HCT116 (cell line): ENCODE measurements around the gene FASN. TPM values are rescaled to one million over a fixed set of nuclear protein-coding genes. Genes with fewer than 3 reads are reported as not detected.
A peak's percentile ranks its signal among the peaks of the same experiment; 100 is the strongest.

Source experiments
- ATAC-seq: fragments of 200-7000 bp; cut with Tn5 transposase; 2 replicates; pipeline ENCODE4 v1.9.1; 2020; ENCODE audit warnings: mild to moderate bottlenecking, moderate library complexity
- BruUV-seq: library from RNA; stranded (reverse); fragments of 400-500 nt; replicated peaks from 2 replicates; lab custom pipeline; 2021; lab: Mats Ljungman, UMichigan
- CTCF ChIA-PET: fragments of 300-600 bp; sonication (Branson Sonifier 250); formaldehyde crosslinking; loops from one replicate; lab custom pipeline; 2021; ENCODE audit warnings: antibody characterized with exemption; lab: Charles Lee
- POLR2A ChIA-PET: fragments of 300-600, 350-600 bp; sonication (Branson Sonifier 250); formaldehyde crosslinking; loops from one replicate; lab custom pipeline; 2021; ENCODE audit warnings: antibody characterized with exemption; lab: Charles Lee
- RAD21 ChIA-PET, 2 experiments: fragments of 300-600 bp; sonication (Branson Sonifier 250); formaldehyde crosslinking; loops; one replicate each; lab custom pipeline; 2023; ENCODE audit warnings: low total read pairs in 2 of 2; ENCODE audit not compliant: uncharacterized antibody in 2 of 2, unreplicated experiment in 2 of 2, low non-redundant PET in 1 of 2; lab: Charles Lee
- DNase-seq: peaks from one replicate; pipeline ENCODE4 v3.0.0-alpha.2; 2010; ENCODE audit warnings: low read depth, low spot score
- H2AFZ ChIP-seq: fragments of 200-600 bp; shearing (Covaris generic), sonication (generic); 2 replicates; pipeline ENCODE4 v1.6.1; 2017; ENCODE audit warnings: low read depth, mixed run types, mixed read lengths, antibody characterized with exemption, low read length; ENCODE audit not compliant: poor library complexity, severe bottlenecking
- H3K27ac ChIP-seq: 2 replicates; pipeline ENCODE4 v1.5.1; 2012; ENCODE audit warnings: low read depth, low read length
- H3K27me3 ChIP-seq: fragments of 200-600 bp; sonication (generic); 2 replicates; pipeline ENCODE4 v1.6.1; 2016; ENCODE audit warnings: mixed run types, low read length, mixed read lengths; ENCODE audit not compliant: insufficient read depth
- H3K36me3 ChIP-seq, 2 experiments: fragments of 200-500 bp in 1 of 2; fragments of 200-600 bp in 1 of 2; sonication (Bioruptor generic) in 1 of 2; sonication (generic) in 1 of 2; 2 replicates each; pipeline versions ENCODE4 v1.5.1 to v1.6.1; 2014 to 2016; ENCODE audit warnings: low read length in 2 of 2, inconsistent platforms in 1 of 2, mixed read lengths in 1 of 2, mixed run types in 1 of 2; ENCODE audit not compliant: insufficient read depth in 2 of 2, control insufficient read depth in 1 of 2
- H3K4me1 ChIP-seq, 2 experiments: fragments of 200-600 bp in 1 of 2; sonication (generic) in 1 of 2; 2 replicates each; pipeline versions ENCODE4 v1.5.1 to v1.6.1; 2012 to 2017; ENCODE audit warnings: low read length in 2 of 2, inconsistent platforms in 1 of 2, mild to moderate bottlenecking in 1 of 2, mixed read lengths in 1 of 2, mixed run types in 1 of 2, moderate library complexity in 1 of 2; ENCODE audit not compliant: insufficient read depth in 2 of 2, control insufficient read depth in 1 of 2
- H3K4me2 ChIP-seq: fragments of 200-600 bp; sonication (generic); 2 replicates; pipeline ENCODE4 v1.6.1; 2017; ENCODE audit warnings: mixed run types, low read length, mixed read lengths
- H3K4me3 ChIP-seq, 2 experiments: fragments of 200-600 bp in 1 of 2; sonication (generic) in 1 of 2; replicated peaks in 1 of 2; 2 replicates each; pipeline ENCODE4 v1.5.1; 2011 to 2016; ENCODE audit warnings: low read length in 2 of 2, control low read depth in 1 of 2, low read depth in 1 of 2, mild to moderate bottlenecking in 1 of 2, mixed read lengths in 1 of 2, mixed run types in 1 of 2
- H3K79me2 ChIP-seq: fragments of 200-600 bp; sonication (generic); 2 replicates; pipeline ENCODE4 v1.6.1; 2017; ENCODE audit warnings: mild to moderate bottlenecking, mixed run types, low read length, moderate library complexity, mixed read lengths; ENCODE audit not compliant: insufficient read depth
- H3K9ac ChIP-seq: fragments of 200-600 bp; sonication (generic); 2 replicates; pipeline ENCODE4 v1.6.1; 2016; ENCODE audit warnings: low read length, mixed read lengths
- H3K9me2 ChIP-seq: fragments of 200-600 bp; sonication (generic), shearing (Covaris generic); 2 replicates; pipeline ENCODE4 v1.6.1; 2017; ENCODE audit warnings: mixed run types, mild to moderate bottlenecking, moderate library complexity; ENCODE audit not compliant: insufficient read depth
- H3K9me3 ChIP-seq, 2 experiments: fragments of 200-500 bp in 1 of 2; fragments of 200-600 bp in 1 of 2; sonication (Bioruptor generic) in 1 of 2; sonication (generic) in 1 of 2; 2 replicates each; pipeline ENCODE4 v1.6.1; 2014 to 2017; ENCODE audit warnings: low read length in 2 of 2, mixed read lengths in 2 of 2, inconsistent platforms in 1 of 2, low read depth in 1 of 2, mild to moderate bottlenecking in 1 of 2, mixed run types in 1 of 2, moderate library complexity in 1 of 2; ENCODE audit not compliant: control insufficient read depth in 1 of 2, insufficient read depth in 1 of 2
- H4K20me1 ChIP-seq: fragments of 200-600 bp; sonication (generic), shearing (Covaris generic); 2 replicates; pipeline ENCODE4 v1.6.1; 2017; ENCODE audit warnings: mixed run types, mild to moderate bottlenecking, moderate library complexity; ENCODE audit not compliant: insufficient read depth
- EZH2 ChIP-seq: fragments of 200-600 bp; sonication (generic); IDR thresholded peaks from 2 replicates; pipeline ENCODE4 v1.6.1; 2017; ENCODE audit warnings: antibody characterized with exemption, mixed run types
- POLR2AphosphoS5 ChIP-seq: IDR thresholded peaks from 2 replicates; pipeline ENCODE4 v1.6.1; 2011; ENCODE audit warnings: mild to moderate bottlenecking, low read depth, low read length, moderate library complexity
- SIN3A ChIP-seq: IDR thresholded peaks from 2 replicates; pipeline ENCODE4 v1.6.1; 2012; ENCODE audit warnings: low read depth
- intact Hi-C: fragments of 100-400 bp; cut with micrococcal nuclease; formaldehyde crosslinking; loops from 2 replicates; pipeline ENCODE4 v1.10.0; 2022
- total RNA-seq: library from RNA; stranded (reverse); gene quantifications from one replicate; pipeline ENCODE4 v1.2.1, GENCODE V29; 2021; ENCODE audit not compliant: unreplicated experiment
- TF ChIP-seq, protein P1 (sequence below): IDR thresholded peaks from 2 replicates; pipeline ENCODE4 v1.6.1; 2012

The FASN gene
- total RNA-seq, 1 experiment from 2014 or later: 754 TPM

GRCh38 chr17:82103553-82104451 lies 5.8 kb upstream of the FASN start:
- Histone ChIP-seq H4K20me1 (no peaks in the 10 kb centered on the region), H2AFZ (no peak overlapping the region), H3K4me3 (no peak overlapping the region), H3K4me1 (peaks cover 46 to 64% of the 10 kb centered on the region in 2 experiments), H3K79me2 (peaks cover 21% of the 10 kb centered on the region; the same call in 1 of the 2 replicates), H3K36me3 (peaks cover 0 to 18% of the 10 kb centered on the region in 2 experiments; a peak in 1 of 4 replicates), H3K4me2 (no peak overlapping the region), H3K9me3 (no peaks in the 10 kb centered on the region), H3K27ac (peak overlapping the region; percentile 27; the same call in 1 of the 2 replicates), H3K27me3 (no peaks in the 10 kb centered on the region), H3K9me2 (no peaks in the 10 kb centered on the region), H3K9ac (no peak overlapping the region)
- DNase-seq: no peak
- TF ChIP-seq POLR2AphosphoS5: 0 out of 2 replicates have a peak, but pooled peaks have one; percentile 16
- TF ChIP-seq, protein P1, sequence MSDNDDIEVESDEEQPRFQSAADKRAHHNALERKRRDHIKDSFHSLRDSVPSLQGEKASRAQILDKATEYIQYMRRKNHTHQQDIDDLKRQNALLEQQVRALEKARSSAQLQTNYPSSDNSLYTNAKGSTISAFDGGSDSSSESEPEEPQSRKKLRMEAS: no peak
- BruUV-seq: no TSS peak
- no peak for ATAC-seq
- ChIA-PET POLR2A (interaction anchor here (0.6 kb wide), 1 partner anchor 418 kb away, joined by 3 read pairs; no protein-coding TSS in a partner anchor), CTCF (no interaction called here), RAD21 (no interaction called here)
- intact Hi-C loops: no loop called here

DNA sequence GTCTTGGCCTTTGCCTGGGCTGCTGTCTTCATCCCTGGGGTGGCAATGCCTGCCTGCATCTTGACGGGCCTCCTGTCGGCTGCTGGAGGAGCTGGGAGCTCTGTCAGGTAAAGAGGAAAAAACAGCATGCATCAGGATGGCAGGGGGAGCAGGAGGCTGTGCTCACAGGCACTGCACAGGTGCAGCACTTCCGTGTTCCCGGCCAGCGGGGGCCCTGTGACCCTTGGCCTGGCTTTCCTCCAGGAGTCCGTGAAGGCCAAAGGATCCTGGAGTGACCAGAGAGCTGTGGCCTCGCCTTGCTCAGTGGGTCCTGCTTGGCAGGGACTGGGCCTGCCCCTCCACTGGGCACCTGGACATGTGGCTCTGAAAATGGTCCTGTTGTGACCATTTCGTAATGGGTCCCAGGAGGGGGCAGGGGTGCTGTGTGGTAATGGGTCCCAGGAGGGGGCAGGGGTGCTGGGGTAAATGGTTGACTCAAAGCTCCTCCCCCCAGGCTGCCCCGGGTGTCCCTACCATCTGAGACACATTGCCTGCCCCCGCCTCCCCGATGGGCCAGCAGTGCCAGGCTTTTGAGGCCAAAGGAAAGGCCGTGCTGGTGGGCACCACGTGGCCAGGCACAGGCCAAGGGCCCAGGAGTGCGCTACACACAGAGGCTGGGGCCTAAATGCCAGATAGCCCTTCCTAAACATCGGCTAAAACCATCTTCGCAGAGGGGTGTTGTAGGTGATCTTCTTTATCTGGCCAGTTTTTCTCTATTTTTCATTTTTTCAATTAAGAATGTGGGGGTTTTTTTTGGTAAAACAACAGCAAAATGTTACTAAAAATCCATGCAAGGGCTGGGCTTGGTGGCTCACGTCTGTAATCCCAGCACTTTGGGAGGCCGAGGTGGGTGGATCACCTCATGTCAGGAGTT lies 4.0 kb upstream of the FASN start:
- no peaks in the 10 kb centered on the region for H3K27me3 ChIP-seq
- DNase-seq (no peak), ATAC-seq (no peak)
- peak overlapping the region; percentile 99; the same call in 1 of the 2 replicates for H3K27ac ChIP-seq
- H3K79me2 ChIP-seq: peaks cover 30% of the 10 kb centered on the region
- no peak overlapping the region for H3K4me2 ChIP-seq
- no peak overlapping the region for H2AFZ ChIP-seq
- H3K9me2 ChIP-seq: no peaks in the 10 kb centered on the region
- H3K9ac ChIP-seq: no peak overlapping the region
- H3K9me3 ChIP-seq: no peaks in the 10 kb centered on the region
- no peak for TF ChIP-seq SIN3A
- peak; percentile 6; the same call in 1 of the 2 replicates for TF ChIP-seq POLR2AphosphoS5
- TF ChIP-seq EZH2: no peak
- BruUV-seq: no TSS peak
- H3K4me1 ChIP-seq: peaks cover 40 to 66% of the 10 kb centered on the region in 2 experiments
- intact Hi-C loops: no loop called here
- H3K36me3 ChIP-seq: peaks cover 0 to 14% of the 10 kb centered on the region in 2 experiments; a peak in 1 of 4 replicates
- ChIA-PET CTCF (no interaction called here), RAD21 (no interaction called here), POLR2A (no interaction called here)
- no peaks in the 10 kb centered on the region for H4K20me1 ChIP-seq
- no peak overlapping the region for H3K4me3 ChIP-seq
